ENCODE data around the gene GDI1. TPM values are rescaled to one million over a fixed set of nuclear protein-coding genes. Genes with fewer than 3 reads are reported as not detected.

Gene GDI1
- total RNA-seq, 1 donor from 2014 or later, result 143 TPM

GRCh38 chrX:154487518-154488290 is 50.8 kb downstream of the GDI1 start:
- H3K9me3 Mint-ChIP-seq (ENCODE audit: unreplicated experiment), result no peaks in the 10 kb centered on the region
- H3K4me1 ChIP-seq (ENCODE audit: insufficient read depth, low read length), result peaks cover 18% of the 10 kb centered on the region
- peak overlapping the region; percentile 62 for H3K27ac Mint-ChIP-seq (ENCODE audit: unreplicated experiment)

GRCh38 chrX:154488336-154489075 is 51.6 kb downstream of the GDI1 start:
- peaks cover 34% of the 10 kb centered on the region for H3K79me2 ChIP-seq (ENCODE audit: insufficient read depth, low read length)
- Mint-ChIP-seq H3K36me3 (ENCODE audit: low read depth, unreplicated experiment) (no peaks in the 10 kb centered on the region), H3K27me3 (ENCODE audit: low read depth, unreplicated experiment) (peaks cover 2% of the 10 kb centered on the region), H3K4me1 (ENCODE audit: low read depth, unreplicated experiment) (no peaks in the 10 kb centered on the region), H3K9me3 (ENCODE audit: unreplicated experiment) (no peaks in the 10 kb centered on the region), H3K4me3 (ENCODE audit: unreplicated experiment) (peak overlapping the region; percentile 27), H3K27ac (ENCODE audit: unreplicated experiment) (no peak overlapping the region)
- H4K20me1 ChIP-seq (ENCODE audit: insufficient read depth, low read length), result no peaks in the 10 kb centered on the region
- peak overlapping the region; percentile 87 for H3K4me2 ChIP-seq (ENCODE audit: low read length)
- no peak for TF ChIP-seq CTCF (IDR thresholded peaks at IDR 0.05; ENCODE audit: insufficient read depth, low read depth, low read length)
- TF ChIP-seq EZH2 (IDR thresholded peaks at IDR 0.05; ENCODE audit: insufficient read depth, low read length), result no peak
- no peaks in the 10 kb centered on the region for H3K36me3 ChIP-seq (ENCODE audit: insufficient read depth, low read length)
- H3K4me1 ChIP-seq (ENCODE audit: insufficient read depth, low read length), result peaks cover 18% of the 10 kb centered on the region
- H2AFZ ChIP-seq (ENCODE audit: low read depth, low read length), result no peak overlapping the region
- no peak overlapping the region for H3K4me3 ChIP-seq (ENCODE audit: insufficient read depth, low read depth, low read length)
- no peak overlapping the region for H3K9ac ChIP-seq (ENCODE audit: low read length)
- DNase-seq (ENCODE audit: low read depth) (no peak), FAIRE-seq (no peak)
- H3K27ac ChIP-seq (ENCODE audit: low read depth, low read length), result no peak overlapping the region
- no peaks in the 10 kb centered on the region for H3K27me3 ChIP-seq (ENCODE audit: insufficient read depth, low read length)
- no peaks in the 10 kb centered on the region for H3K9me3 ChIP-seq (ENCODE audit: insufficient read depth, low read depth, low read length)

More at GRCh38 chrX:154487518-154488290, 50.8 kb downstream of the GDI1 start:
- Histone ChIP-seq H3K27ac (ENCODE audit: low read depth, low read length) (no peak overlapping the region), H3K27me3 (ENCODE audit: insufficient read depth, low read length) (no peaks in the 10 kb centered on the region), H3K9me3 (ENCODE audit: insufficient read depth, low read depth, low read length) (no peaks in the 10 kb centered on the region), H2AFZ (ENCODE audit: low read depth, low read length) (no peak overlapping the region), H3K36me3 (ENCODE audit: insufficient read depth, low read length) (no peaks in the 10 kb centered on the region), H3K4me2 (ENCODE audit: low read length) (no peak overlapping the region), H3K79me2 (ENCODE audit: insufficient read depth, low read length) (peaks cover 34% of the 10 kb centered on the region), H3K4me3 (ENCODE audit: insufficient read depth, low read depth, low read length) (no peak overlapping the region), H4K20me1 (ENCODE audit: insufficient read depth, low read length) (no peaks in the 10 kb centered on the region), H3K9ac (ENCODE audit: low read length) (no peak overlapping the region)
- FAIRE-seq, result no peak
- peak overlapping the region; percentile 27 for H3K4me3 Mint-ChIP-seq (ENCODE audit: unreplicated experiment)
- no peak for DNase-seq (ENCODE audit: low read depth)
- H3K36me3 Mint-ChIP-seq (ENCODE audit: low read depth, unreplicated experiment), result no peaks in the 10 kb centered on the region
- TF ChIP-seq CTCF (IDR thresholded peaks at IDR 0.05; ENCODE audit: insufficient read depth, low read depth, low read length) (no peak), EZH2 (IDR thresholded peaks at IDR 0.05; ENCODE audit: insufficient read depth, low read length) (no peak)
- H3K27me3 Mint-ChIP-seq (ENCODE audit: low read depth, unreplicated experiment), result peaks cover under 1% of the 10 kb centered on the region
- H3K4me1 Mint-ChIP-seq (ENCODE audit: low read depth, unreplicated experiment), result no peaks in the 10 kb centered on the region

Data from astrocyte (in vitro differentiated cells and primary cell).